HG03575 (cell line): ENCODE data around the gene LTBP2.

ENCODE experiments used
- ATAC-seq: cut with Tn5 transposase; IDR thresholded peaks from one replicate; pipeline ENCODE4 v1.9.1; 2021; ENCODE audit not compliant: unreplicated experiment, insufficient number of reproducible peaks, low FRiP score; ENCODE audit errors: extremely low read depth

The LTBP2 gene

GRCh38 chr14:74522740-74523139, 89.3 kb downstream of the LTBP2 start:
- ATAC-seq = no peak

- ATAC-seq = no peak
Observed at GRCh38 chr14:74521756-74522155, 90.3 kb downstream of the LTBP2 start.

DNA sequence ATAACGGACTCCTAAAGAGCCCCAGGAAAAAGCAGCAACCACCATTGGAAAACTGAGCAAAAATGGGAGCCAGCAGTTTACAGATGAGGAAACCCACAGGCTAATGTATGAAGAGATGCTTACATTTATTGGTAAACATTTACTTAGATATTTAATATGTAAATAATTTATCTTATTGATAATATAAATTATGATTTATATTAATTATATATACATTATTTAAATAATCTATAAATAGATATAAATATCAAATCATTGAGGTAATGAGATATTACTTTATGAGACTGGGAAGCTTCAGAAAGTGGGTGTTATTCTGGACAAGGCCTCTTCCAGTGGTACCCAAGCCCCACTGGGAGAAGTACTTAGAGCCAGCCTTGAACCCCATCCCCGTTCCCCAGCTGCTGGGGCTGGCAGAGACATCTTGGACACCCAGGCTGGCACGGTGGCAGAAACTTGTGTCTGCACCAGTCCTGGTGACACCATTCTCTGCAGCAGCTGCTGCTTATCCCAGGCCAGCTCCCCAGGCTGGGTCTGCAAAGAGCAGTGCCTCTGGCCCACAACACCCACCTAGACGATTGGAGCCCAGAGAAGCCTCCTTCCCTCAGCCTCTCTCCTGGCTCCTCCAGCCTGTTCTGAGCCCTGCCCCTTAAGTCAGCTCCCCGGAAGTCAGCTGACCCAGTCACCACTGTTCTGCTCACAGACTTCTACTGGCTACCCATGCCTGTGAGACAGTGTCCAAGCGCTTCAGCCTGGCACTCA, 92.5 kb downstream of the LTBP2 start:
- ATAC-seq = no peak

DNA sequence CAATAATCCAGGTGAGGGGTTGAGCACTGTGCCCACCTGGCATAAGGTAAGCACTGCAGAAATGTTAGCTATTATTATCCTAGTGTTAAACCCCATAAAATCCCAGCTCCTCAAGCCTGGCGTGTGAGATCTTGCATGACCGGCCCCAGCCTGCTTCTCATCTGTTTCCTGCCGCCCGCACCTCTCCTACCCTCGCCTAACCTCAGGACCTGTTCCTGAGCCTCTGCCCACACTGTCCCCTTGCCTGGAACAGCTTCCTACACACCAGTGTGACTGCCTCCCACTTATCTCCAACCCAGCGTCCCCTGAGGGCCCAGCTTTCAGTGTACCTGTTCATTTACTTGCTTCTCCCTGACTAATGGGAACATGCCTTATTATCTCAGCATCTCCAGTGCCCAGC, 93.8 kb downstream of the LTBP2 start:
- ATAC-seq = no peak

GRCh38 chr14:74517731-74518130, 94.3 kb downstream of the LTBP2 start:
- no peak for ATAC-seq

DNA sequence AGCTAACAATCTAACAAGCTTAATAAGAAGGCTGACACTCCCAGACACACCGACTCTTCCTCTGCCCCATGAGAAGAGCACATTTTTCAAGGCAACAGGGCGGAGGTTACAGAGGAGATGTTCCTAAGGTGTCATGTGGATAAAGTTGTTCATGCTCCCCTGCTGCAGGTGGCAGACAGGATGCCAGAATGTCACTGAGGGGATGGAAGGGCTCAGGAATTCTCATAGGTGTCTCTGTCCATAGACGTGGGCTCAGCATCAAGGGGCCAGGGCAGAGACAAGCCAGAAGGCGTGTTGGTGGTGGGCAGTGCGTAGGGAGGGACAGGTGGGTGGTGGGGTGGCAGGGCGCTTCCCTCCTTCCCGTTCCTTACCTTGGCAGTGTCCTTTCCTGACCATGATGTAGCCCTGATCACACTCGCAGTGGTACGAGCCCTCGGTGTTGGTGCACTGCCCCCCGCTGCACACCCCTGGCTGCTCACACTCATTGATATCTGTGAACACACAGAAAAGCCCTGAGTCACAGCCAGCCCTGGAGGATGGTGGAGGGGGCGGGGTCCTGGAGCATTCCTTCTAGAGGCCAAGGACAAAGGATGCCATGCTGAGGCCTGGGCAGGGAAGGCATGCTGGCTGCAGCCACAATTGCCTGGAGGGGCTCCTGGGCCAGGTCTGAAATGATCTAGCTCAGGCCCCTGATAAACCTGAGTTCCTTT, 95.4 kb downstream of the LTBP2 start:
- no peak for ATAC-seq

- no peak for ATAC-seq
Observed at GRCh38 chr14:74515891-74516412, 96.1 kb downstream of the LTBP2 start.

DNA sequence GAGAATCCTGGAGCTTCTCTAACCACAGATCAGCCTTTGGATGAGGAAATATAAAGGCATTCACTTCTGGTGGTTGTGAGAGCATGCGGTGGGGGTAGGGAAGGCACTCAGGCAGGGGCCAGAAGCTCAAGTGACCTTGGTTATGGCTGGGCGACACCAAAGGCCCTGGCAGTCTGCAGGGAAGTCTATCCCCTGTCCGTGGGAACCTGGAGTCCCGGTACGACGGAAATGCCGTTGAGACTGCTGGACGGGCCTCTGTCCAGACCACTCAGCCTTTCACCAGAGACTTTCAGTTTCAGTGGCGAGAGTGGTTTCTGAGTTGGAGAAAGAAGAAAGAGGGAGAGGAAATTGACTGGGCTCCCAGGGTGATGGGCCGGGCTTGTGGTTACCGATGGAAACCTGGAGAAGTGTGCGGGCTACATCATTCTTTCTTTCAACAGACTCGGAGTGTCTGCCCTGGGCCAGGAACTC, 97.5 kb downstream of the LTBP2 start:
- no peak for ATAC-seq

DNA sequence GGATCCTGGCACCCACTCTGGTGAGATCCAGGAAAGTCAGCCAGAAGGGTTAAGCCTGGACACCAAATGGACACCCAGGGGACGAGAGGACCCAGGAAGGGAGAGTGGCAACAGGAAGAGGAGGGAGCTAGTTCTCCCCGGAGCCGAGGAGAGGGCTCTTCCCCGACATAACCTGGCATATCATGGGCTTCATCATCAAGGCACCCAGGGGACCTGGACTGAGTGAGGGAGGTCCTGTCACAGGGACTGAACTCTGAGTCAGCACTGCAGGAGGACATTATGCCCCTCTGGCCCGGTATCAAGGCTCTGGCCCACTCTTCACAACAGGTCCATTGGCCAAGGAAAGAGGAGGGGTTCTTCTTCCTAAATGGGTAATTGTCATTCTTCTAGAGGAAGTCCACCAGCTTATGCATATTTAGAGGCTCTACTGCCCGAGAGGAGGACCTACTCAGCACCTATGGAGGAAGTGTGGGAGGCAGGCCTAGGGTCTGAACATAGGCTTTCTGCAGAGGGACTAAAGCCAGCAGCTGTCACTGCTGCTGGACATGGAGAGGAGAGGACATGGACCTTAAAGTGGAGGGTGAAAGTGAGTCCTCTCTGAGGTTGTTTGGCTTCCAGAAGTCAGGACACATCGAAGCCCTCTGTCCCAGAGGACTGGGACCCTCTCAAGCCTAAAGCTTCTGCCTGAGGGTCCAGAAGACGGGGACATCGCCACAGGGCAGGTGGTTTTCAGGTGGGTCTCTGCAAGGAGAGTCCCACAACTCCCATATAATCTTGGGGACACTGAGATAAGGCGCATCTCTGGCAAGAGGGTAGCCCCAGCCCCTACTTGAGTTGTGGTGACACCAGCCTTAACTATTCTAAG, 99.8 kb downstream of the LTBP2 start:
- ATAC-seq = no peak

GRCh38 chr14:74510959-74511409, 101.1 kb downstream of the LTBP2 start:
- ATAC-seq = no peak

- no peak for ATAC-seq
Observed at GRCh38 chr14:74510223-74510931, 101.7 kb downstream of the LTBP2 start.

DNA sequence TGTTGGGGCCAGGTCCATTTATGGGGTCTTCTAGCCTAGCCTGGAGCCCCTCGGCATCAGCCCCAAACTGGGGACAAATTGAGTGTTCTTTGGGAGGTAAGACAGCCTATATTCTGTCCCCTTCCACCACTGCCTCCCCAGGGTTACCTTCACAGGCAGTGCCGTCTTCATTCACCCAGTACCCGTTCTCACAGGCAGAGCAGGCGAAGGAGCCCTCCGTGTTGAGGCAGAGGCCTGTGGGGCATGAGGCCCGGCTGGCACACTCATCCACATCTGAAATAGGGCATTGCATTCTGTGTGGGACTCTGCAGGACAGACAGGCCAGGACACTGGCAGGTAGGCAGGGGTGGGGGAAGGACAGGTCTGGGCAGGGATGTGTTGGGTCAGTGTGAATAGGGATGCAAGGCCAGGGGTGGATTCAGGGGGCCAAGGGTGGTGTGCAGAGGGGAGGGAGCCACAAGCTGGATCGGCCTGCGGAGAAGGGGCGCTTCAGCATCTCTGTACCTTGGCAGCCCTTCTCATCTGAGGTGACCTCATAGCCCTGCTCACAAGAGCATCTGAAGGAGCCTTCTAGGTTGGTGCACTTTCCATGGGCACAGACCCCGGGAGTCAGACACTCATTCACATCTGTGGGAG, 102.3 kb downstream of the LTBP2 start:
- no peak for ATAC-seq

DNA sequence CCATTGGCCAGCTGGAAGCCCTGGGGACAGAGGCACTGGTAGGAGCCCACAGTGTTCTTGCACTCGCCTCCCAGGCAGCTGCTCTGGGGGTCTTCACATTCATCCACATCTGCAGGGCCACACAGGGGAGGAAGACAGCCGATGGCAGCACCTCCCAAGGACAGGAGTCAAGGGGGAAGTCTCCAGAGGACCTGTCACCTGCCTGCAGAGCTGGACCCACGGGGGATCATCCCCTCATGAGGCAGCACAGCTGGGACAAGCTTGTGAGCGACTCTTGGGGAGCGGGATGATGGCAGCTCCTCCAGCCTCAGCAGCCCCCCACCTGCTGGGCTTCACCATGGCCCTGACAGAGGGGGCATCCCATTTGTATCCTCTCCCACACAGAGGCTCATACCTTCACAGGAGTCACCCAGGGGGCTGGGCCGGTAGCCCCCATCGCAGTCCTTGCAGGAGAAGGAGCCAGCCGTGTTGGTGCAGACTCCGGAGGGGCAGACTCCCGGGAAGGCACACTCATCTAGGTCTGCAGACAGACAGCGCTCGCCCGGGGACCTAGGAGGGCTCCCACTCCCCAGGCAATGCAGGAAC, 103.1 kb downstream of the LTBP2 start:
- ATAC-seq = no peak

DNA sequence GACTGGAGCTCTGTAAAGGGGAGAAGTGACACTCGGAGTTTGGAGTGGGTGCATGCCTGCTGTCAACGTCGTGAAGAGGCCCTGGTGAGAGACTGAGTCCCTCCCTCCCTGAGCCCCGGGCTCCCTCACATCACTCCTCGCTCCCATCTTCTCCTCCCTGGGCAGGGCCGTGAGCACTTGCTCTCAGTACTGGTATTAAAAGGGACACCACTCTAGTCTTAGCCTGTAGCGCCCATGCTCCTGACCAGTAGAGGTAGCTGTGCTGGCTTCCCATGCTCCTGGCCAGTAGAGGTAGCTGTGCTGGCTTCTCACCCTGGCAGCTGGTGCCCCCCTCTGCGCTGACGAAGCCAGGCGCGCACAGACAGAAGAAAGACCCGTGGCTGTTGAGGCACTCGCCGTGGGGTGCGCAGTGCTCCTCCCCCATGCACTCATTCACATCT, 103.7 kb downstream of the LTBP2 start:
- ATAC-seq = no peak

DNA sequence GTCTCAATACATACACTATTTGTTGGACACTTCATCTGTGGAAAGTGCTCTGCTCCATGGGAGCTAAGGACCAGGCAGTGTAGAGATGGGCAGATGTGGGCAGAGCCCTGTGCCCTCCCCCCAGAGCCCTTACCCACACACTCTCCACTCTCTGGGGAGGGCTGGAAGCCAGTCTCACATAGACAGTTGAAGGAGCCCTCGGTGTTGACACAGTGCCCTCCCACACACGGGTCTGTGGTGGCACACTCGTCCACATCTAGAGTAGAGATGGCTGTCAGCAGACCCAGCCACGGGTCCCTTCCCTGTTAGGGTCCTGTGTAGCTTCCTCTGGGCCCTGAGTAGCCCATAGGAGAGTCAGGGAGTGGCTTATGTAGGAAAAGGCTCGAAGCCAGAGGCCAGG, 104.2 kb downstream of the LTBP2 start:
- ATAC-seq = no peak

DNA sequence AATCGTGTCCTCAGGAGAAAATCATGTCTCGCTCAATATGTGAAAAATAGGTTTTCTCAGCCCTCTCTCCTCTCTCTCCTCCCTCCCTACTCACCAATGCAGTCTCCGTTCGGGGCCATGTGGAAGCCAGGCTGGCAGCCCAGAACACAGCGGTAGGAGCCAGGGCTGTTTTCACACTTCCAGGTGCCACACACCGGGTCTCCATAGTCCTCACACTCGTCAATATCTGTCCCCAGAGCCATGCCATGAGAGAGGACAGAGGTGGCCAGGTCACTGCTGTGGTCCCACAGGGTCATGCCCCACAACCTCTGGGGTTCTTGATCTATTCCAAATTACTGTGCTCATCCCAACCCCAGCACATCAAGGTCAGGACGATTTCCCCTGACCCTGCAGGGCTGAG, 105.0 kb downstream of the LTBP2 start:
- ATAC-seq = no peak

DNA sequence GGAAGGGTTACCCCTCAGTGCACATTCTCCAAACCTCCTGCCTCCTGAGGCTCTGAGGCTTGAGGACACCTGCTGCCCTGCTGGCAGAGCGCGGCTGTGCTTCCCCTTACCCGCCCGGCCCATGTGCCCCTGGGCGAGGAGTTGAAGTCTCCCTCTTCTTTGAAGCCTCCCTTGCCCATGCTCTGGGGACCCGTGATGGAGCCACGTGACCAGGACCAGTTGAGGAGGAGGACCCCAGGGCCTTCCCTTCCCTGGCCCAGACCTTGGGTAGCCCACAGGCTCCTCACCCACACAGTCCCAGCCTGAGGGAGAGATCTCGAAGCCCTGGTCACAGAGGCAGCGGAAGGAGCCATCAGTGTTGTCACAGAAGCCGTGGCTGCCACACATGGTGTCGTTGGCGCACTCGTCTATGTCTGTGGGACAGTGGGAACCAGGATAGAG, 105.6 kb downstream of the LTBP2 start:
- no peak for ATAC-seq

DNA sequence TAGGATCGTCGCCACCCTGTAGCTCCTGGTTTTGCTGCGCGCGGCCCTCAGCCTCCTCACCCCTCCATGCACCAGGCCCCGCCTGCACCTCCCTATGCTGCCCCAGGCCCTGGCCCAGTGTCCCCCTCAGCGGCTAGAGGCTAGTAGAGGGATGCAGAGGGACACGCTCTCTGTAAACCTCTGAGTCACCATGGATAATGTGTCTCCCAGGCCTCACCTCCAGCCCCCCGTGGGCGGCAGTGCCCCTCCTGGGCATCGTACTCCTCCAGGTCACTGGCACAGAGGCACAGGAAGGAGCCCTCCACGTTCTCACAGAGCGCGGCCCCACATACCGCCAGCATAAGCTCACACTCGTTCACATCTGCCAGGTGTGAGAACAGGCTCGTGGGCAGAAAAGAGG, 106.2 kb downstream of the LTBP2 start:
- no peak for ATAC-seq
